ENCODE data around the gene MIPEP.

The MIPEP gene

DNA sequence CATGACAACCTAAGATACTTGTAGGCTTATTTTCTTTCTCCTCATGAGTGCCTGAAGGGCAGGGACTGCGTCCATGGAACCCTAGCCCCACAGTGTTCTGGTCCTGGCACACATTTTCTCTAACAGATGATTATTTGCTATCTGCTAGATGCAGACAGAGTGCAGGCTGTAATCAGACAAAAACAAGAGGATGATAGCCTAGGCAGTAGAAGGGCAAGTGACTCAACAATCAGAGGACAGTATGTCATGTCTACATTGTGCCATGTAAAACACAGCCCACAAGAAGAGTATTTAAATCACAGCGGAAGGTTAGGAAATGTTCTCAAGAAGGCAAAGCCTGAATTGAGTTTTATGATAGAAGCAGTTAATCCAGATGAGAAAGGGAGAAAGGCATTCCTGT, 29.3 kb downstream of the MIPEP start:
- TF ChIP-seq MYC (IDR thresholded peaks at IDR 0.05; ENCODE audit: low read depth, low read length) (no peak), POLR2A (IDR thresholded peaks at IDR 0.05; ENCODE audit: extremely low read depth, insufficient read length) (no peak)
- TF ChIP-seq, protein P1, sequence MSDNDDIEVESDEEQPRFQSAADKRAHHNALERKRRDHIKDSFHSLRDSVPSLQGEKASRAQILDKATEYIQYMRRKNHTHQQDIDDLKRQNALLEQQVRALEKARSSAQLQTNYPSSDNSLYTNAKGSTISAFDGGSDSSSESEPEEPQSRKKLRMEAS (IDR thresholded peaks at IDR 0.05; ENCODE audit: low read depth, low read length), result no peak
- TF ChIP-seq, protein P2, sequence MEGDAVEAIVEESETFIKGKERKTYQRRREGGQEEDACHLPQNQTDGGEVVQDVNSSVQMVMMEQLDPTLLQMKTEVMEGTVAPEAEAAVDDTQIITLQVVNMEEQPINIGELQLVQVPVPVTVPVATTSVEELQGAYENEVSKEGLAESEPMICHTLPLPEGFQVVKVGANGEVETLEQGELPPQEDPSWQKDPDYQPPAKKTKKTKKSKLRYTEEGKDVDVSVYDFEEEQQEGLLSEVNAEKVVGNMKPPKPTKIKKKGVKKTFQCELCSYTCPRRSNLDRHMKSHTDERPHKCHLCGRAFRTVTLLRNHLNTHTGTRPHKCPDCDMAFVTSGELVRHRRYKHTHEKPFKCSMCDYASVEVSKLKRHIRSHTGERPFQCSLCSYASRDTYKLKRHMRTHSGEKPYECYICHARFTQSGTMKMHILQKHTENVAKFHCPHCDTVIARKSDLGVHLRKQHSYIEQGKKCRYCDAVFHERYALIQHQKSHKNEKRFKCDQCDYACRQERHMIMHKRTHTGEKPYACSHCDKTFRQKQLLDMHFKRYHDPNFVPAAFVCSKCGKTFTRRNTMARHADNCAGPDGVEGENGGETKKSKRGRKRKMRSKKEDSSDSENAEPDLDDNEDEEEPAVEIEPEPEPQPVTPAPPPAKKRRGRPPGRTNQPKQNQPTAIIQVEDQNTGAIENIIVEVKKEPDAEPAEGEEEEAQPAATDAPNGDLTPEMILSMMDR (IDR thresholded peaks at IDR 0.05; ENCODE audit: low read depth, low read length), result no peak
- DNase-seq (ENCODE audit: low read depth), result no peak
- no peak overlapping the region for H3K4me3 ChIP-seq (ENCODE audit: low read depth, low read length)

DNA sequence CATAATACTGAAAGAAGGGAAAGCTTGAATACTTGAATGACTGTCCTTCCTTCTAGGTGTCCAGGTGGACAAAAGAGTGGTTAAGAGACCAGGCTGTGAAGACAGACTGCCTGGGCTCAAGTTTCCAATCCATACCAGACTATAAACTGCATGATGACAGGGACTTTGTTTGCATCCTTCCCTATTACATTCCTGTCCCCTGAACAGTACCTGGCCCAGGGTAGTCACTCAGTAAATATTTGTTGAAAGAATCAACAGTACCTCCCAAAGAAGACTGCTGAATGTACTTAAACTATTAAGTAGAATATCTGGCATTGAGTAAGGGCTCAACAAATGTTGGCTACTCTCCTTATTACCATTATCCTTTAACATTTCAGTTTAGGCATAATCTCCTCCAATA, 29.7 kb downstream of the MIPEP start:
- TF ChIP-seq POLR2A (IDR thresholded peaks at IDR 0.05; ENCODE audit: extremely low read depth, insufficient read length) (no peak), MYC (IDR thresholded peaks at IDR 0.05; ENCODE audit: low read depth, low read length) (no peak)
- TF ChIP-seq, protein P1 (IDR thresholded peaks at IDR 0.05; ENCODE audit: low read depth, low read length), result no peak
- TF ChIP-seq, protein P2 (IDR thresholded peaks at IDR 0.05; ENCODE audit: low read depth, low read length), result no peak
- DNase-seq (ENCODE audit: low read depth), result no peak
- H3K4me3 ChIP-seq (ENCODE audit: low read depth, low read length), result no peak overlapping the region

DNA sequence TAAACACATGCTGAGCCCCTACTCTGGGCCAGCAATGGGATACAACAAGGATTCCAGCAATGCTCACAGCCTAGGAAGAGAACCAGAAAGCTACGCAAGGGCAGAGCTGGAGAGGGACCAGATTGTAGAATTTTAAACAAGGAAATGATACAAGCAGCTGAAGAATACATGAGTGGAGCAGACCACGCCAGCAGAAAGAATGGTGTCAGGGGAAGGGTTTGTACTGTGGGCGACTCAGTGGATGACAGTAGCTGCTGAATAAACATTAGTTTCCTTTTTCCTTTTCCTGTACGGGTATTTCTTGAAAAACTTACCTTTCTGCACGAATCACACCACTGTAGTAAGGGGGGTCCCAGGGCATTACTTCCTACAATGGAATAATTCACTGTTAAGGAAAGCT, 30.7 kb downstream of the MIPEP start:
- TF ChIP-seq, protein P1 (IDR thresholded peaks at IDR 0.05; ENCODE audit: low read depth, low read length), result no peak
- TF ChIP-seq MYC (IDR thresholded peaks at IDR 0.05; ENCODE audit: low read depth, low read length) (no peak), POLR2A (IDR thresholded peaks at IDR 0.05; ENCODE audit: extremely low read depth, insufficient read length) (no peak)
- TF ChIP-seq, protein P2 (IDR thresholded peaks at IDR 0.05; ENCODE audit: low read depth, low read length), result no peak
- H3K4me3 ChIP-seq (ENCODE audit: low read depth, low read length), result no peak overlapping the region
- DNase-seq (ENCODE audit: low read depth), result no peak

DNA sequence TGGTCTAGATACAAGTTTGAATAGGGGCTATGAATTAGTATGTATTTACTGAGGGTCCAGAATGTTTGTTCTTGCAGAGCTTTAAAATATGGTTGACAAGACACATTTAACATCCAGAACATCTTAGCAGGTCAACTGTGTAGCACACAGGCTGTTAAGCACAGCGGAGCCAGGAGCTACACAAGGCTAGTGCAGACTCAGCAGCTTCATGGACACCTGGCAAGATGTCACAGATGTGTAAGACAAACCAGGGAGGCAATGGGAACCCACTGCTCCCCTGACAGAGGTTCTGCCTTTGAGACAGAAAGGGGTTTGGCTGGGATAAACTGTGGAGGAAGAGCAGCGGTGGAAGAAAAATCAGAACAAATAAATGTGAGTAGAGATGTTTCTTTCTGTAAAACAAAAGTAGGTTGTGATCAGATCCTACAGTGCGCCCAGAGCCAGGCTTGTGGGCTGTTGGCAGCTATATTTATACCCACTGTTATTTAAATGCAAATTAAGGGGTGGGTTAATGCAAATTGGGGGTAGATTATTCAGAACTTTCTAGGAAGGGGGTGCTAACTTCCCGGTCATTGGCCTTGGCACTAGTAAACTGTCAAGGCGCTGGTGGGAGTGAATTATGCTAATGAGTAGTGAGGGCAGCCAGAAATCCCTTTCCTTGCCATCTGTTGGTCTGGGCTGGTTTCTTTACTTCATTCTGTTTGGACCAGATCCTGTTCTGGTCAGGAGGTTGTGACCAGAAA, 33.0 kb downstream of the MIPEP start:
- TF ChIP-seq, protein P1 (IDR thresholded peaks at IDR 0.05; ENCODE audit: low read depth, low read length), result no peak
- TF ChIP-seq POLR2A (IDR thresholded peaks at IDR 0.05; ENCODE audit: extremely low read depth, insufficient read length) (no peak), MYC (IDR thresholded peaks at IDR 0.05; ENCODE audit: low read depth, low read length) (no peak)
- TF ChIP-seq, protein P2 (IDR thresholded peaks at IDR 0.05; ENCODE audit: low read depth, low read length), result no peak
- H3K4me3 ChIP-seq (ENCODE audit: low read depth, low read length), result no peak overlapping the region
- no peak for DNase-seq (ENCODE audit: low read depth)

DNA sequence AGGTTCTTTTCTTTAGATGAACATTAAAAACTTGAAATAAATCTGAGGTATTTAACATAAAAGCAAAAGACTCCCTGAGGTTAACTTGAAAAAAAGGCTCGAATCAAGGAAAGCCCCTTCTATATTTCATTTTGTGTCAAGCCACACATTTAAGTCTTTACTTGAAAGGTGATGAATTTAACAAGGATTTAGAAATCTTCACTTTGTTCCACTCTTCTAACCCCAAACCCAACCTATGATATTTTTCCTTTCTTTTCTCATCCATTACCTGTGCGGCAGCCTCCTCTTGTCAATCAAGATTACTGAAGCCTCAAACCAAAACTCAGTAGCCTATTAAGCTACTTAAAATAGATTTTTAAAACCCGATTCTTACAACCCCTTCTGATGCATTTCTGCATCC, 33.8 kb downstream of the MIPEP start:
- TF ChIP-seq, protein P2 (IDR thresholded peaks at IDR 0.05; ENCODE audit: low read depth, low read length), result no peak
- TF ChIP-seq POLR2A (IDR thresholded peaks at IDR 0.05; ENCODE audit: extremely low read depth, insufficient read length) (no peak), MYC (IDR thresholded peaks at IDR 0.05; ENCODE audit: low read depth, low read length) (no peak)
- TF ChIP-seq, protein P1 (IDR thresholded peaks at IDR 0.05; ENCODE audit: low read depth, low read length), result no peak
- DNase-seq (ENCODE audit: low read depth), result no peak
- no peak overlapping the region for H3K4me3 ChIP-seq (ENCODE audit: low read depth, low read length)
